IMR-90 (cell line): Measurements from ENCODE around the gene ERN1. TPM values are rescaled to one million over a fixed set of nuclear protein-coding genes. Genes with fewer than 3 reads are reported as not detected.

Source experiments
- ATAC-seq: fragments of 200-7000 bp; cut with Tn5 transposase; 2 replicates; pipeline ENCODE4 v1.9.1; 2020; ENCODE audit warnings: low read depth, mild to moderate bottlenecking, moderate library complexity
- BruUV-seq: library from RNA; stranded (reverse); fragments of 400-500 nt; replicated peaks from 2 replicates; lab custom pipeline; 2021; lab: Mats Ljungman, UMichigan
- CTCF ChIA-PET: fragments of 300-600 bp; formaldehyde crosslinking; extraction: SDS; loops from one replicate; lab custom pipeline; 2021; ENCODE audit warnings: antibody characterized with exemption; lab: Yijun Ruan, JAX
- POLR2A ChIA-PET: fragments of 300-600 bp; sonication (Branson Sonifier 250); formaldehyde crosslinking; loops from one replicate; lab custom pipeline; 2022; ENCODE audit warnings: antibody characterized with exemption; ENCODE audit not compliant: unreplicated experiment; lab: Charles Lee
- DNase-seq: peaks from one replicate; pipeline ENCODE4 v3.0.0; 2013
- H2AFZ ChIP-seq: replicated peaks from 2 replicates; pipeline ENCODE3; 2013; ENCODE audit warnings: low read length, mild to moderate bottlenecking; ENCODE audit not compliant: poor library complexity
- H2AK5ac ChIP-seq: 2 replicates; pipeline ENCODE4 v1.6.1; 2013; ENCODE audit warnings: low read depth, low read length, inconsistent platforms
- H2AK9ac ChIP-seq: replicated peaks from 2 replicates; pipeline ENCODE3; 2013; ENCODE audit warnings: mild to moderate bottlenecking, low read depth, low read length, moderate library complexity; ENCODE audit not compliant: poor library complexity
- H2BK120ac ChIP-seq: 2 replicates; pipeline ENCODE4 v1.6.1; 2013; ENCODE audit warnings: low read depth, low read length, inconsistent platforms
- H2BK15ac ChIP-seq: 3 replicates; pipeline ENCODE4 v1.6.1; 2013; ENCODE audit warnings: low read depth, low read length, inconsistent platforms
- H2BK20ac ChIP-seq: 2 replicates; pipeline ENCODE4 v1.6.1; 2013; ENCODE audit warnings: low read depth, mild to moderate bottlenecking, inconsistent platforms, low read length, moderate library complexity
- H2BK5ac ChIP-seq: 2 replicates; pipeline ENCODE4 v1.6.1; 2013; ENCODE audit warnings: mild to moderate bottlenecking, low read depth, low read length, inconsistent platforms; ENCODE audit not compliant: poor library complexity, severe bottlenecking
- H3K14ac ChIP-seq: replicated peaks from 2 replicates; pipeline ENCODE4 v1.6.1; 2013; ENCODE audit warnings: low read depth, low read length, inconsistent platforms
- H3K18ac ChIP-seq: 2 replicates; pipeline ENCODE4 v1.6.1; 2013; ENCODE audit warnings: low read depth, low read length, control low read depth
- H3K23ac ChIP-seq: 2 replicates; pipeline ENCODE4 v1.6.1; 2013; ENCODE audit warnings: low read depth, low read length, inconsistent platforms
- H3K27ac ChIP-seq: 2 replicates; pipeline ENCODE4 v1.5.1; 2013; ENCODE audit warnings: mild to moderate bottlenecking, control low read depth, low read length; ENCODE audit not compliant: insufficient read depth
- H3K27me3 ChIP-seq: 2 replicates; pipeline ENCODE4 v1.6.1; 2013; ENCODE audit warnings: low read length; ENCODE audit not compliant: control insufficient read depth, insufficient read depth
- H3K36me3 ChIP-seq: 2 replicates; pipeline ENCODE4 v1.6.1; 2013; ENCODE audit warnings: low read length, mixed read lengths; ENCODE audit not compliant: control insufficient read depth, insufficient read depth
- H3K4ac ChIP-seq: 2 replicates; pipeline ENCODE4 v1.6.1; 2013; ENCODE audit warnings: low read depth, low read length, inconsistent platforms
- H3K4me1 ChIP-seq: 2 replicates; pipeline ENCODE4 v1.6.1; 2013; ENCODE audit warnings: low read length, mixed read lengths; ENCODE audit not compliant: control insufficient read depth, insufficient read depth
- H3K4me2 ChIP-seq: 2 replicates; pipeline ENCODE4 v1.6.1; 2013; ENCODE audit warnings: low read depth, mild to moderate bottlenecking, control low read depth, low read length, moderate library complexity
- H3K4me3 ChIP-seq: 2 replicates; pipeline ENCODE4 v1.5.1; 2013; ENCODE audit warnings: low read depth, mild to moderate bottlenecking, control low read depth, low read length, moderate library complexity; ENCODE audit not compliant: insufficient read depth
- H3K56ac ChIP-seq: 2 replicates; pipeline ENCODE4 v1.6.1; 2013; ENCODE audit warnings: low read length, inconsistent platforms; ENCODE audit not compliant: insufficient read depth; ENCODE audit errors: extremely low read depth
- H3K79me1 ChIP-seq, 2 experiments: 2 replicates each; pipeline ENCODE4 v1.6.1; 2013; ENCODE audit warnings: low read length in 2 of 2, inconsistent platforms in 1 of 2, low read depth in 1 of 2
- H3K9ac ChIP-seq: 2 replicates; pipeline ENCODE4 v1.6.1; 2013; ENCODE audit warnings: low read depth, low read length, control low read depth
- H3K9me1 ChIP-seq: 2 replicates; pipeline ENCODE4 v1.6.1; 2013; ENCODE audit warnings: low read length, inconsistent platforms; ENCODE audit not compliant: insufficient read depth
- H3K9me3 ChIP-seq: 2 replicates; pipeline ENCODE4 v1.6.1; 2013; ENCODE audit warnings: low read length; ENCODE audit not compliant: control insufficient read depth, insufficient read depth
- H4K20me1 ChIP-seq: 2 replicates; pipeline ENCODE4 v1.6.1; 2013; ENCODE audit warnings: low read length, inconsistent platforms; ENCODE audit not compliant: insufficient read depth
- H4K5ac ChIP-seq: 2 replicates; pipeline ENCODE4 v1.6.1; 2013; ENCODE audit warnings: mild to moderate bottlenecking, low read depth, low read length, control low read depth
- H4K8ac ChIP-seq, 2 experiments: 2 replicates each; pipeline ENCODE4 v1.6.1; 2013; ENCODE audit warnings: low read depth in 2 of 2, low read length in 2 of 2, control low read depth in 1 of 2, inconsistent platforms in 1 of 2
- H4K91ac ChIP-seq: 2 replicates; pipeline ENCODE4 v1.6.1; 2013; ENCODE audit warnings: low read depth, low read length, inconsistent platforms; ENCODE audit not compliant: insufficient read depth
- BHLHE40 ChIP-seq: fragments of 150-350 bp; IDR thresholded peaks from 2 replicates; pipeline ENCODE4 v1.6.1; 2016; ENCODE audit warnings: mild to moderate bottlenecking, low read depth, low read length
- CEBPB ChIP-seq: IDR thresholded peaks from 2 replicates; pipeline ENCODE4 v1.6.1; 2012; ENCODE audit warnings: low read depth, low read length, improper control_type of control experiment
- ELK1 ChIP-seq: fragments of 150-350 bp; IDR thresholded peaks from 2 replicates; pipeline ENCODE4 v1.6.1; 2016; ENCODE audit warnings: low read depth, mild to moderate bottlenecking, low read length, moderate library complexity, borderline replicate concordance
- RFX5 ChIP-seq: IDR thresholded peaks from 2 replicates; pipeline ENCODE4 v1.8.0; 2012; ENCODE audit warnings: low read depth, mild to moderate bottlenecking, low read length, moderate library complexity
- USF2 ChIP-seq: fragments of 150-350 bp; IDR thresholded peaks from 2 replicates; pipeline ENCODE4 v1.6.1; 2017; ENCODE audit warnings: mild to moderate bottlenecking, antibody characterized with exemption, low read length, low read depth
- WGBS, 2 experiments: methylation state at CpG; one replicate each; pipeline versions ENCODE4 v1.1.5 to v1.1.7; 2013; ENCODE audit warnings: missing lambda C conversion rate in 2 of 2; ENCODE audit not compliant: insufficient read length in 1 of 2; ENCODE audit errors: extremely low coverage in 2 of 2; 5-methylcytosine and 5-hydroxymethylcytosine counted together
- dilution Hi-C: fragments of 300-500 bp; cut with HindIII; formaldehyde crosslinking; loops from one replicate; pipeline ENCODE4 v1.14.3; 2018; ENCODE audit warnings: low sequenced_read_pairs; ENCODE audit not compliant: unreplicated experiment
- in situ Hi-C: fragments of 300-500 bp; cut with MboI; formaldehyde crosslinking; loops from 3 replicates; pipeline ENCODE4 v1.14.3; 2019; ENCODE audit warnings: low sequenced_read_pairs, inconsistent platforms, mixed read lengths
- intact Hi-C: fragments of 100-400 bp; cut with micrococcal nuclease; formaldehyde crosslinking; loops from 2 replicates; pipeline ENCODE4 v1.10.0; 2022
- polyA plus RNA-seq, 3 experiments: library from polyadenylated mRNA; depleted of rRNA; stranded (reverse); fragments of >200 nt; gene quantifications; 2 replicates each; pipeline ENCODE4 v1.2.3, GENCODE V29; 2012; ENCODE audit warnings: low replicate concordance in 1 of 3
- total RNA-seq: library from RNA; depleted of rRNA; stranded (reverse); fragments of >200 nt; gene quantifications from 2 replicates; pipeline ENCODE4 v1.2.3, GENCODE V29; 2012

ERN1 gene
- total and polyA plus RNA-seq, 2 of the 4 experiments (the other 2 are of a cell fraction), result 2.7 to 4.1 TPM

- H2AK5ac ChIP-seq, result no peak overlapping the region
- no peak overlapping the region for H3K4me3 ChIP-seq
- no peak overlapping the region for H4K5ac ChIP-seq
- no peak overlapping the region for H2AFZ ChIP-seq
- H3K4ac ChIP-seq, result no peak overlapping the region
- no peak overlapping the region for H3K56ac ChIP-seq
- H3K23ac ChIP-seq, result no peak overlapping the region
- no peak overlapping the region for H3K18ac ChIP-seq
- no peak for ATAC-seq
- no peaks in the 10 kb centered on the region for H4K20me1 ChIP-seq
- H2BK120ac ChIP-seq, result no peak overlapping the region
- no peak overlapping the region for H3K14ac ChIP-seq
- H4K91ac ChIP-seq, result no peak overlapping the region
- H3K36me3 ChIP-seq, result peaks cover 29% of the 10 kb centered on the region
- H3K4me2 ChIP-seq, result no peak overlapping the region
- TF ChIP-seq RFX5 (peak; percentile 66; the same call in 1 of the 2 replicates), BHLHE40 (no peak), CEBPB (peak; percentile 88), USF2 (no peak), ELK1 (no peak)
- DNase-seq, result no peak
- CTCF ChIA-PET, result no interaction called here
- H3K79me1 ChIP-seq, result no peaks in the 10 kb centered on the region
- in situ Hi-C loops, result no loop called here
- H3K4me1 ChIP-seq, result no peaks in the 10 kb centered on the region
- dilution Hi-C loops, result no loop called here
- BruUV-seq, result no TSS peak
- H2BK15ac ChIP-seq, result no peak overlapping the region
- WGBS, 2 experiments, result 80% methylated on average over 1 of the region's 9 CpGs; no CpG with 5 or more reads in 1 of the 2 experiments
- no peak overlapping the region for H3K9ac ChIP-seq
- POLR2A ChIA-PET, result no interaction called here
- no peak overlapping the region for H2AK9ac ChIP-seq
- no peaks in the 10 kb centered on the region for H3K9me3 ChIP-seq
- H3K27ac ChIP-seq, result no peak overlapping the region
- H2BK20ac ChIP-seq, result no peak overlapping the region
- H3K27me3 ChIP-seq, result no peaks in the 10 kb centered on the region
- no peak overlapping the region for H2BK5ac ChIP-seq
- H3K9me1 ChIP-seq, result no peaks in the 10 kb centered on the region
- intact Hi-C loops, result no loop called here
- no peak overlapping the region for H4K8ac ChIP-seq
These were observed 72.2 kb downstream of the ERN1 start for GRCh38 chr17:64057701-64058263.
